HCT116 (cell line): ENCODE data around the gene KLK11. TPM values are rescaled to one million over a fixed set of nuclear protein-coding genes. Genes with fewer than 3 reads are reported as not detected.
A peak's percentile ranks its signal among the peaks of the same experiment; 100 is the strongest.

ENCODE experiments used
- ATAC-seq: fragments of 200-7000 bp; cut with Tn5 transposase; 2 replicates; pipeline ENCODE4 v1.9.1; 2020; ENCODE audit warnings: mild to moderate bottlenecking, moderate library complexity
- BruUV-seq: library from RNA; stranded (reverse); fragments of 400-500 nt; replicated peaks from 2 replicates; lab custom pipeline; 2021; lab: Mats Ljungman, UMichigan
- CTCF ChIA-PET: fragments of 300-600 bp; sonication (Branson Sonifier 250); formaldehyde crosslinking; loops from one replicate; lab custom pipeline; 2021; ENCODE audit warnings: antibody characterized with exemption; lab: Charles Lee
- POLR2A ChIA-PET: fragments of 300-600, 350-600 bp; sonication (Branson Sonifier 250); formaldehyde crosslinking; loops from one replicate; lab custom pipeline; 2021; ENCODE audit warnings: antibody characterized with exemption; lab: Charles Lee
- RAD21 ChIA-PET, 2 experiments: fragments of 300-600 bp; sonication (Branson Sonifier 250); formaldehyde crosslinking; loops; one replicate each; lab custom pipeline; 2023; ENCODE audit warnings: low total read pairs in 2 of 2; ENCODE audit not compliant: uncharacterized antibody in 2 of 2, unreplicated experiment in 2 of 2, low non-redundant PET in 1 of 2; lab: Charles Lee
- DNase-seq: peaks from one replicate; pipeline ENCODE4 v3.0.0-alpha.2; 2010; ENCODE audit warnings: low read depth, low spot score
- H2AFZ ChIP-seq: fragments of 200-600 bp; shearing (Covaris generic), sonication (generic); 2 replicates; pipeline ENCODE4 v1.6.1; 2017; ENCODE audit warnings: low read depth, mixed run types, mixed read lengths, antibody characterized with exemption, low read length; ENCODE audit not compliant: poor library complexity, severe bottlenecking
- H3K27ac ChIP-seq: 2 replicates; pipeline ENCODE4 v1.5.1; 2012; ENCODE audit warnings: low read depth, low read length
- H3K27me3 ChIP-seq: fragments of 200-600 bp; sonication (generic); 2 replicates; pipeline ENCODE4 v1.6.1; 2016; ENCODE audit warnings: mixed run types, low read length, mixed read lengths; ENCODE audit not compliant: insufficient read depth
- H3K36me3 ChIP-seq, 2 experiments: fragments of 200-500 bp in 1 of 2; fragments of 200-600 bp in 1 of 2; sonication (Bioruptor generic) in 1 of 2; sonication (generic) in 1 of 2; 2 replicates each; pipeline versions ENCODE4 v1.5.1 to v1.6.1; 2014 to 2016; ENCODE audit warnings: low read length in 2 of 2, inconsistent platforms in 1 of 2, mixed read lengths in 1 of 2, mixed run types in 1 of 2; ENCODE audit not compliant: insufficient read depth in 2 of 2, control insufficient read depth in 1 of 2
- H3K4me1 ChIP-seq, 2 experiments: fragments of 200-600 bp in 1 of 2; sonication (generic) in 1 of 2; 2 replicates each; pipeline versions ENCODE4 v1.5.1 to v1.6.1; 2012 to 2017; ENCODE audit warnings: low read length in 2 of 2, inconsistent platforms in 1 of 2, mild to moderate bottlenecking in 1 of 2, mixed read lengths in 1 of 2, mixed run types in 1 of 2, moderate library complexity in 1 of 2; ENCODE audit not compliant: insufficient read depth in 2 of 2, control insufficient read depth in 1 of 2
- H3K4me2 ChIP-seq: fragments of 200-600 bp; sonication (generic); 2 replicates; pipeline ENCODE4 v1.6.1; 2017; ENCODE audit warnings: mixed run types, low read length, mixed read lengths
- H3K4me3 ChIP-seq, 2 experiments: fragments of 200-600 bp in 1 of 2; sonication (generic) in 1 of 2; replicated peaks in 1 of 2; 2 replicates each; pipeline ENCODE4 v1.5.1; 2011 to 2016; ENCODE audit warnings: low read length in 2 of 2, control low read depth in 1 of 2, low read depth in 1 of 2, mild to moderate bottlenecking in 1 of 2, mixed read lengths in 1 of 2, mixed run types in 1 of 2
- H3K79me2 ChIP-seq: fragments of 200-600 bp; sonication (generic); 2 replicates; pipeline ENCODE4 v1.6.1; 2017; ENCODE audit warnings: mild to moderate bottlenecking, mixed run types, low read length, moderate library complexity, mixed read lengths; ENCODE audit not compliant: insufficient read depth
- H3K9ac ChIP-seq: fragments of 200-600 bp; sonication (generic); 2 replicates; pipeline ENCODE4 v1.6.1; 2016; ENCODE audit warnings: low read length, mixed read lengths
- H3K9me2 ChIP-seq: fragments of 200-600 bp; sonication (generic), shearing (Covaris generic); 2 replicates; pipeline ENCODE4 v1.6.1; 2017; ENCODE audit warnings: mixed run types, mild to moderate bottlenecking, moderate library complexity; ENCODE audit not compliant: insufficient read depth
- H3K9me3 ChIP-seq, 2 experiments: fragments of 200-500 bp in 1 of 2; fragments of 200-600 bp in 1 of 2; sonication (Bioruptor generic) in 1 of 2; sonication (generic) in 1 of 2; 2 replicates each; pipeline ENCODE4 v1.6.1; 2014 to 2017; ENCODE audit warnings: low read length in 2 of 2, mixed read lengths in 2 of 2, inconsistent platforms in 1 of 2, low read depth in 1 of 2, mild to moderate bottlenecking in 1 of 2, mixed run types in 1 of 2, moderate library complexity in 1 of 2; ENCODE audit not compliant: control insufficient read depth in 1 of 2, insufficient read depth in 1 of 2
- H4K20me1 ChIP-seq: fragments of 200-600 bp; sonication (generic), shearing (Covaris generic); 2 replicates; pipeline ENCODE4 v1.6.1; 2017; ENCODE audit warnings: mixed run types, mild to moderate bottlenecking, moderate library complexity; ENCODE audit not compliant: insufficient read depth
- EGR1 ChIP-seq: IDR thresholded peaks from 2 replicates; pipeline ENCODE4 v1.6.1; 2012; ENCODE audit warnings: low read depth
- ELF1 ChIP-seq: IDR thresholded peaks from 2 replicates; pipeline ENCODE4 v1.6.1; 2012; ENCODE audit warnings: low read depth, borderline replicate concordance
- FOSL1 ChIP-seq: IDR thresholded peaks from 2 replicates; pipeline ENCODE4 v1.6.1; 2012; ENCODE audit warnings: low read depth
- POLR2A ChIP-seq: IDR thresholded peaks from 2 replicates; pipeline ENCODE4 v1.7.0; 2011; ENCODE audit warnings: borderline replicate concordance; ENCODE audit not compliant: insufficient read depth, insufficient read length; ENCODE audit errors: extremely low read depth
- POLR2AphosphoS5 ChIP-seq: IDR thresholded peaks from 2 replicates; pipeline ENCODE4 v1.6.1; 2011; ENCODE audit warnings: mild to moderate bottlenecking, low read depth, low read length, moderate library complexity
- RAD21 ChIP-seq: IDR thresholded peaks from 2 replicates; pipeline ENCODE4 v1.6.1; 2012; ENCODE audit warnings: low read depth, mild to moderate bottlenecking
- SRF ChIP-seq: IDR thresholded peaks from 2 replicates; pipeline ENCODE4 v1.6.1; 2012; ENCODE audit warnings: low read depth
- YY1 ChIP-seq: IDR thresholded peaks from 2 replicates; pipeline ENCODE4 v1.6.1; 2011; ENCODE audit warnings: low read length, low read depth, moderate library complexity, mild to moderate bottlenecking; ENCODE audit not compliant: insufficient replicate concordance; ENCODE audit errors: extremely low read depth
- intact Hi-C: fragments of 100-400 bp; cut with micrococcal nuclease; formaldehyde crosslinking; loops from 2 replicates; pipeline ENCODE4 v1.10.0; 2022
- total RNA-seq: library from RNA; stranded (reverse); gene quantifications from one replicate; pipeline ENCODE4 v1.2.1, GENCODE V29; 2021; ENCODE audit not compliant: unreplicated experiment
- TF ChIP-seq, protein P1 (sequence below), 3 experiments: fragments of 200-600 bp in 1 of 3; sonication (generic) in 1 of 3; IDR thresholded peaks in 2 of 3; conservative IDR thresholded peaks in 1 of 3; 2 replicates each; pipeline ENCODE4 v1.5.1; 2012 to 2017; ENCODE audit warnings: low read depth in 2 of 3, low read length in 2 of 3, antibody characterized with exemption in 1 of 3, borderline replicate concordance in 1 of 3, control low read depth in 1 of 3, mild to moderate bottlenecking in 1 of 3, mixed read lengths in 1 of 3, mixed run types in 1 of 3, moderate library complexity in 1 of 3; ENCODE audit not compliant: insufficient read depth in 1 of 3
- TF ChIP-seq, protein P2 (sequence below): IDR thresholded peaks from 2 replicates; pipeline ENCODE4 v1.6.1; 2012
- TF ChIP-seq, protein P3 (sequence below): IDR thresholded peaks from 2 replicates; pipeline ENCODE4 v1.6.1; 2012

KLK11 gene
- total RNA-seq, 1 experiment from 2014 or later, result not detected

DNA sequence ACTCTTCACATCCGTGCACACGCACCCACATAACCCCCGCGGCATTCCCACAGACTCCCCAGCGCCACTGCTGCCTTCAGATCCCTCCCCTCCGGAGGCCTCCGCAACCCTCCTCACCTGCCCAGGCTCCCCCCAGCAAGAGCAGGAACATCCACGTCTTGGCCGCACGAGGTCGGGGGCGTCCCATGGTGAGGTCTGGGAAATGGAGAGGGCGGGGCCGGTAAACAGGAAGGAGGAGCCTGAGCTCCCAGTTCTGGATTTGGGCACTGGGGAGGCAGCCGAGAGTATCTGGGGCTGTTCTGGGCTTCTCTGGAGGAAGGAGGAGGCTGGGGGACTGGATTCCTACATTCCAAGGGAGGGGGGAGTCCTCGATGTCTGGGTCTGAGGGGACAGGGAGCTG, 25.4 kb downstream of the KLK11 start:
- Histone ChIP-seq H3K4me2 (peak overlapping the region; percentile 100), H3K9me2 (no peaks in the 10 kb centered on the region), H3K27ac (peak overlapping the region; percentile 77), H3K79me2 (peaks cover 11% of the 10 kb centered on the region; the same call in 1 of the 2 replicates), H3K4me1 (peaks cover 16 to 36% of the 10 kb centered on the region in 2 experiments), H3K27me3 (no peaks in the 10 kb centered on the region), H2AFZ (no peak overlapping the region), H4K20me1 (no peaks in the 10 kb centered on the region), H3K36me3 (peaks cover 0 to 6% of the 10 kb centered on the region in 2 experiments; a peak in 1 of 4 replicates), H3K9ac (peak overlapping the region; percentile 91), H3K4me3 (peak overlapping the region; percentile 78 to 88), H3K9me3 (no peaks in the 10 kb centered on the region)
- TF ChIP-seq, protein P1, sequence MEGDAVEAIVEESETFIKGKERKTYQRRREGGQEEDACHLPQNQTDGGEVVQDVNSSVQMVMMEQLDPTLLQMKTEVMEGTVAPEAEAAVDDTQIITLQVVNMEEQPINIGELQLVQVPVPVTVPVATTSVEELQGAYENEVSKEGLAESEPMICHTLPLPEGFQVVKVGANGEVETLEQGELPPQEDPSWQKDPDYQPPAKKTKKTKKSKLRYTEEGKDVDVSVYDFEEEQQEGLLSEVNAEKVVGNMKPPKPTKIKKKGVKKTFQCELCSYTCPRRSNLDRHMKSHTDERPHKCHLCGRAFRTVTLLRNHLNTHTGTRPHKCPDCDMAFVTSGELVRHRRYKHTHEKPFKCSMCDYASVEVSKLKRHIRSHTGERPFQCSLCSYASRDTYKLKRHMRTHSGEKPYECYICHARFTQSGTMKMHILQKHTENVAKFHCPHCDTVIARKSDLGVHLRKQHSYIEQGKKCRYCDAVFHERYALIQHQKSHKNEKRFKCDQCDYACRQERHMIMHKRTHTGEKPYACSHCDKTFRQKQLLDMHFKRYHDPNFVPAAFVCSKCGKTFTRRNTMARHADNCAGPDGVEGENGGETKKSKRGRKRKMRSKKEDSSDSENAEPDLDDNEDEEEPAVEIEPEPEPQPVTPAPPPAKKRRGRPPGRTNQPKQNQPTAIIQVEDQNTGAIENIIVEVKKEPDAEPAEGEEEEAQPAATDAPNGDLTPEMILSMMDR (IDR thresholded peaks at IDR 0.05 in 2 of 3, conservative IDR thresholded peaks at IDR 0.05 in 1 of 3; ENCODE audit: borderline replicate concordance in 1 of 3, insufficient read depth in 1 of 3, low read depth in 2 of 3, low read length in 2 of 3), result no peak; a peak in 1 of 6 replicates
- TF ChIP-seq ELF1 (no peak), POLR2AphosphoS5 (peak; percentile 70), FOSL1 (no peak), YY1 (peak; percentile 55), EGR1 (peak; percentile 72), RAD21 (peak; percentile 56), SRF (no peak), POLR2A (no peak)
- TF ChIP-seq, protein P2, sequence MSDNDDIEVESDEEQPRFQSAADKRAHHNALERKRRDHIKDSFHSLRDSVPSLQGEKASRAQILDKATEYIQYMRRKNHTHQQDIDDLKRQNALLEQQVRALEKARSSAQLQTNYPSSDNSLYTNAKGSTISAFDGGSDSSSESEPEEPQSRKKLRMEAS, result peak; percentile 93
- TF ChIP-seq, protein P3, sequence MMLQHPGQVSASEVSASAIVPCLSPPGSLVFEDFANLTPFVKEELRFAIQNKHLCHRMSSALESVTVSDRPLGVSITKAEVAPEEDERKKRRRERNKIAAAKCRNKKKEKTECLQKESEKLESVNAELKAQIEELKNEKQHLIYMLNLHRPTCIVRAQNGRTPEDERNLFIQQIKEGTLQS, result no peak
- ChIA-PET POLR2A (interaction anchor here (0.6 to 2.6 kb wide), 8 partner anchors 8 to 67 kb away, joined by 3 to 49 read pairs (median 4); partner anchors contain the start of genes KLK10, KLK6 and KLK7), CTCF (interaction anchor here (1.0 to 3.4 kb wide), 6 partner anchors 13 to 297 kb away, joined by 3 to 71 read pairs (median 3); partner anchors contain the start of gene KLK10), RAD21 (interaction anchor here in 1 of 2 experiments (2.1 kb wide), 1 partner anchor 16 kb away, joined by 14 read pairs; no protein-coding TSS in a partner anchor)
- BruUV-seq, result no TSS peak
- ATAC-seq (peak; percentile 68), DNase-seq (no peak)
- intact Hi-C loops, result loop anchor here (2.0 to 5.0 kb wide), 2 partner anchors 34 to 68 kb away; partner anchors contain the start of gene KLK6
